GM18508 (cell line): Measurements from ENCODE around the gene HDAC4.
"Not testable (repeated sequence)": the region's sequence is repeated elsewhere in the genome, so short reads cannot be mapped to it uniquely, and the experiment has no call there.

Experiments used
- ATAC-seq: cut with Tn5 transposase; IDR thresholded peaks from one replicate; pipeline ENCODE4 v1.9.1; 2021; ENCODE audit warnings: moderate number of reproducible peaks; ENCODE audit not compliant: insufficient read depth, unreplicated experiment

HDAC4 gene

GRCh38 chr2:239400596-239401066, at the start of gene HDAC4:
TSS of gene HDAC4 (minus strand) at chr2:239401020. CDS start at chr2:239352699, 48,321 bp downstream.
- ATAC-seq: no peak

- ATAC-seq: not testable (repeated sequence)
Measured at GRCh38 chr2:239449468-239449867, 48.6 kb upstream of the HDAC4 start.

GRCh38 chr2:239445771-239446524, 45.1 kb upstream of the HDAC4 start:
- ATAC-seq: no peak

GRCh38 chr2:239444626-239445577, 44.1 kb upstream of the HDAC4 start:
- no peak for ATAC-seq

GRCh38 chr2:239443666-239444567, 43.1 kb upstream of the HDAC4 start:
- no peak for ATAC-seq

GRCh38 chr2:239443102-239443620, 42.3 kb upstream of the HDAC4 start:
- no peak for ATAC-seq

- no peak for ATAC-seq
Measured at GRCh38 chr2:239442192-239442591, 41.4 kb upstream of the HDAC4 start.

- ATAC-seq: no peak
Measured at GRCh38 chr2:239441261-239442078, 40.6 kb upstream of the HDAC4 start.

- no peak for ATAC-seq
Measured at GRCh38 chr2:239440511-239440959, 39.7 kb upstream of the HDAC4 start.

- ATAC-seq: no peak
Measured at GRCh38 chr2:239439754-239440315, 39.0 kb upstream of the HDAC4 start.

- ATAC-seq: no peak
Measured at GRCh38 chr2:239438995-239439753, 38.4 kb upstream of the HDAC4 start.

- ATAC-seq: no peak
Measured at GRCh38 chr2:239438368-239438767, 37.5 kb upstream of the HDAC4 start.

GRCh38 chr2:239436669-239437335, 36.0 kb upstream of the HDAC4 start:
- ATAC-seq: no peak

- ATAC-seq: no peak
Measured at GRCh38 chr2:239436076-239436475, 35.3 kb upstream of the HDAC4 start.

- ATAC-seq: no peak
Measured at GRCh38 chr2:239433777-239434403, 33.1 kb upstream of the HDAC4 start.

GRCh38 chr2:239432174-239432573, 31.4 kb upstream of the HDAC4 start:
- ATAC-seq: no peak

- no peak for ATAC-seq
Measured at GRCh38 chr2:239431536-239431935, 30.7 kb upstream of the HDAC4 start.
